NCI-H446 treated with DMSO at 0.1 percent for 48 hours (cell line): ENCODE measurements around the gene LRMDA.
"Not testable (repeated sequence)": the region's sequence is repeated elsewhere in the genome, so short reads cannot be mapped to it uniquely, and the experiment has no call there.

Source experiments
- DNase-seq: peaks from one replicate; lab custom pipeline; 2025; lab: John Stamatoyannopoulos, UW

LRMDA gene

DNA sequence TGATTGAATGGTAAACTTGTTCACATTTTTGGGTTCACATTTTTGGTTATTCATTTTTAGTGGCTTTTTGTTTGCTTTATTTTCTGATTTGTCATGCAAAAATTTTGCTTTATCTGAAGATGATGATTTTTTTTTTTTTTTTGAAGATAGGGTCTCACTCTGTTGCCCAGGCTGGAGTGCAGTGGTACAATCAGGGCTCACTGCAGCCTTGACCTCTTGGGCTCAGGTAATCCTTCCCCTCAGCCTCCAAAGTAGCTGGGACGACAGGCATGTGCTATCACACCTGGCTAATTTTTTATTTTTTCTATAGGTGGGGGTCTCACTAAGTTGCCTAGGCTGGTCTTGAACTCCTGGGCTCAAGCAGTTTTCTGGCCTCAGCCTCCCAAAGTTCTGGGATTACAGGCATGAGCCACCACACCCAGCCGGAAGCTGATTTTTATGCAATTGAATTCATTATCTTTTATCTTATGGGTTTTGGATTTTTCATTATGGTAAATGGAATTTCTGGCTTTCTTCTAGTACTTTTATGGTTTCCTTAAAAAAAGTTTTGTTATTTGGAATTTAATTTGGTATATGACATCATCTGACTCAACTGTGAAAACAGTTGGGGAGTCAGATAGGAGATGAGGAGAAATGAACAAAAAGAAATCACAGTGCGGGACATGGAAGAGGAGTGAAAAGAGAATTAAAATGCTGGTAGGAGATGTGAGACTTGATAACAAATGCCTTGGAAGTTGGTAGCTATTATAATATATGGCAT is 158.7 kb downstream of the LRMDA start:
- DNase-seq = no peak

DNA sequence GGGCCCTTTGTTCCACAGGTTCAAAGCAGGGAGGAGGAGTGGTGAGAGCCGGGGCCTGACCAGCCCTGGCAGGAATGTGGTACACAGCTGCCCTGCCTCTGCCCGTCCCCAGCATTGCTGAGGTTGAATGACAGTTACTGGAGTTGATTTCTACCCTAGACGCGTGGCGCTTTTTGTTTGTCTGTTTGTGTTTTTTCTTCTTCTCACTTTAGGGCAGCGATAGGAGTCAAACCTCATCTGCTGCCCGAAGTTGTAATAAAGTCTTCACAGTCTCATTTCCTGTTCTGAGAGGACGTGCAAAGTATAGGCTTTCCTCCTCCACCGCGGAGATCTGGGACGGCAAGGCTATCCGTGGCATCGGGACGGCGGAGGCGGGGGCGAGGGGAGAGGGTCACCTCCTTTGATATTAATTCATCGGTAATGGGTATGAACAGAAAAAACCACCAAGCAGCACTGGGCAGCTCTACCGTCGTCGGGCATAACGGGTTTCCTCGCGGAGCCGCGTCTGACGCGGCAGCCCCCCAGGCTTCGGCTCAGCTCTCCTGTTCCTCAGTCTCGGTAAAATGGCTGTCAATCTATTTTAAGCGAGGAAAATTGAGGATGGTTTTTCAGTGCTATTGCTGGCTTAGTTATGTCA is 160.8 kb downstream of the LRMDA start:
- DNase-seq = no peak

DNA sequence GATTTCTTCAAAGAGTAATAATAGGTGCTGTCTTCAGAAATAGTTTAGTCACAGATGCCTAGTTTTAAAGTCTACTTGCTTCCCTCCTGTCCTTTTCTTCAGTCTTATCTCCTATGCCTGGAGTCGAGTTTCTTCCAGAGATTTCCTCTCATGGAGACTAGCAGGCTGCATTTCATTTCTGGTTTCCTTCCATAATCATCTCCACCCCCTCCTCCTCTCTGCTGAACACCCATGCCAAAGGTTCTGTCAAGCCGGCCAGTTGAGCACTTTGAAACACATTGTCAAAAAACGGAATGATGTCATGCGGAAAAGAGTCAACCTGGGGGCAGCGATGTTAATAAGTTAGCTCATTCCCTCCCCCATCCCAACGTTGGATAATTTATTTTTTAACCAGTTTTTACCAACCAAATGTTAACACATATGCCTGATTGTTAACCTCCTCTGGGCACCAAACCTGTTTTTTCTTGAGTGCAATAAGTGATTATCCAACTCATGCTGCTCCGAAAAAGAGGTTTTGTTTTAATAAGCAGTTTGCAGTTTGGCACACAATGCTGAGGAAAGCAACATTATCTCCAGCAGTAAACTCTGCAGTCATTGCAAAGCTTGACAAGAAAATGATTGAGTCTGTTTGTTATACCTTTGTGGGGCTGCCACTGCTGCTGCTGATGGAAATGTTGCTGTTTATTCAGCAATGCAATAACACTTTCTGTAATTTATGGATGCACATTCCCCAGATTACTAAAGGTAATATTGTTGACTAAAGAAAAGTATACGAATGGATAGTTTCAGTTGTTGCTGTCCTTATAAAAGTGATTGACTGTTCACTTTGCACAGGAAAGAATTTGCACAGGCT is 161.6 kb downstream of the LRMDA start:
- no peak for DNase-seq

DNA sequence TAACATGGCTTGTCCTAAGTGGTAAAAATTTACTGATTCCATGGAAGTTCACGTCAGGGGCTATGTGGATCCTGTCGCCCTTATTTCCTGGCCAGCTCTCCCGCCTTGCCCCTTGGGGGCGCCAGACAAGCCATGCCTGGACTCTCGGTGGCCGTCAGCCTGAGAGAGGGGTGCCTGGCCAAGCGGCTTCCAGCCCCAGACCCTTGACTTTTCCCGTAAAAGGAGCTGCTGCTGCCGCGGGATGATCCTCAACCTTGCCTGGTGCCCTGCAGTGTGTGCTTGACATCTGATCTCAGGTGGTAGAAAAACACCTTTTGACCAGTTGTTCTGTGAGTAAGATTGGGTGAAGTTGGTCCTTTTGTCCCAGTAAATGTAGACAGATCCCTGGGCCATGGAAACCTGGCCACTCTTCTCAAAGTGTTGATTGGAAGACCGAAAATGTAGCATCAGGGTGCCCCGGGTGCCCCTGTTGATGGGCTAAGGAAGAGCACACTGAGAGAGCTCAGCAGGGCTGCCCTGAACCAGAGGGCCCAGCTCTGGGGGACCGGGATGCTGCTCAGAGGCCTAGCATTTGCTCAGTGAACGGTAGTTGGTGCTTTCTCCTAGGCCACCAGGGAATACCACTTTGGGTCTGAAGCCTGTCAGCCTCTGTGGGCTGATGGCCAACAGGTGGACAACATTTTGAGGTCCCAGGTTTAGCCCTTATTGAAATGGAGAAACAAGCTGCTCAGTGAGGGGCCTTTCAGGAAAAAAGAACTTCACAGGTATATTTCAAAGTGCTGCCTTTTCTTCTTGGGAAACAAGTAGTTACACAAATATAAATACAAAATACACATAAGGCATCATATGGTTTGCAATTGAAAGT is 162.5 kb downstream of the LRMDA start:
- no peak for DNase-seq

DNA sequence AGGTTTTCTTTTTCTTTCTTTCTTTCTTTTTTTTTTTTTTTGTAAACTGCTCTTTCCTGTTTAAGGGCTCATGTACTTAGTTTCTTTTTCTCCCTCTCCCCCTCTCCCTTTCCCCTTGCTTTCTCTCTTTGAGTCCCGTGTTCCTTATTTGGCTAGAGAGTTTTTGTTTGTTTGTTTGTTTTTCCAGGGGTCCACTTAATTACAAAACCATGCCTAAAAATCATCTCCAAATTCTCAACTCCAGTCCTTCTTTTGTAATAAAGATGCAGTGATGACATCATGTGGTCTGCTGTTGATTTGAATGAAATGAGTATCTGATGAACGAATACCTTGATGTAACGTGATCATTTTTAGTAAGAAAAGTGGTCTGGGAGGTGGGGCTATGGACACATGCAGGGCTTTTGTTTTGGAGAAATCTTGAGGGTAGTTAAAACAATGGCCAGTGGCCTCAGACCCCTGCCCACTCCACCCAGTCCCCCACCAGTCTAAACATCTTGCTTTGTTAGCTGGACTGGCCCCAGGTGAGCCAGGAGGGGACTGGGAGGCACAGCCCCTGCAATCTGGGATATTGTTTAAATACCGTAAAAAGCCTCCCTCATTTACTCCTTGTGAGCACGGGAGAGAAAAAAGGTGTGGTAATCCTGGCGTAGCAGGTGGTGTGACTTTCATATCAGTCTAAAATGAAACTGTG is 165.7 kb downstream of the LRMDA start:
- DNase-seq = no peak

DNA sequence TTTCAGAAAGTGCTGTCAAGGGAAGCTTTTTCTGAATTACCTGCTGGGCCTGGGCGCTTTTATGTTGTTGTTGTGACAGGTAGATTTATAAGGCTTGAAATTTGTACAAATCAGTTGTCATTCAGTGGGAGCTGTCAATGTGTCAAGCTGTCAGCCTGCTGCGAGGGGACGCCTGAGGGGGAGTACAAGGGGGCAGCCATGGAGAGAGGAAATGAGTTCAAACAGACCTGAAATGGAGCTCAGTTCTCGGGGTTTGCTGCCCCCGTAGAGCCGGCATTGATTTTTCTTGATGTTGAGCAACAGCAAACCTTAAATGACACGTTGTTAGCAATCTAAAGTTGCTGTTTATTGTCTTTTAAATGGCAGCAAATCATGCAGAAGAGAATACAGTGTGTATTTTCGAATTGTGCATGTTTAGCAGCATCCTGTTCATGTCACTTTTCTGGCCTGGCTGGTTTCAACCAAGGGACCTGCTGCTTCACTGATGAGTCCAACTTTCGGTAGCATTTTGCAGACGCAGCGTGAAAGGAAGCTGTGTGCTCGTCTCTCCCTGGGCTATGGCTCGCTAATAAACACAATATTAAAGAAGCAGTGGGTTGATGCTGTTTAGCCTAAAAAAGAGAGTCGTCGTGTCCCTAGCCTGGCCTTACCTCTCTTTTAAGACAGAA is 166.5 kb downstream of the LRMDA start:
- DNase-seq = no peak

DNA sequence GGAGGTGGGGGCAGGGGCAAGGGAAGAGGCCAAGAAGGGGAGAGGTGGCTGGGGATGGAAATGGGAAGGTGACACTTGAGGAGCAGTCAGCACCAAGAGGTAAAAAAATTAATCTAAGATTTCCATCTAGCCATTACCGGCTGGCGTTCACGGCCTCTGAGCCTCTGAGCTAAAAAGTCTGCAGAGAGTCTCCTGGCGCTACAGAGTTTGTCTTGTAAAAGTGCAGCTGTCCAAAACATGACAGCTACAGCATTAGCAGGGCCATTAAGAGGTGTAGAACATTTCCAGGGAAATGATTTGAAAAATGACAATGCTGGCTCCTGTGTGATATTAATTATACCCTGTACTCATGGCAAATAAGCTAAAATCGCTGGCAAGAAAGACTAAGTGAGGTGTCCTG is 167.6 kb downstream of the LRMDA start:
- DNase-seq = no peak

DNA sequence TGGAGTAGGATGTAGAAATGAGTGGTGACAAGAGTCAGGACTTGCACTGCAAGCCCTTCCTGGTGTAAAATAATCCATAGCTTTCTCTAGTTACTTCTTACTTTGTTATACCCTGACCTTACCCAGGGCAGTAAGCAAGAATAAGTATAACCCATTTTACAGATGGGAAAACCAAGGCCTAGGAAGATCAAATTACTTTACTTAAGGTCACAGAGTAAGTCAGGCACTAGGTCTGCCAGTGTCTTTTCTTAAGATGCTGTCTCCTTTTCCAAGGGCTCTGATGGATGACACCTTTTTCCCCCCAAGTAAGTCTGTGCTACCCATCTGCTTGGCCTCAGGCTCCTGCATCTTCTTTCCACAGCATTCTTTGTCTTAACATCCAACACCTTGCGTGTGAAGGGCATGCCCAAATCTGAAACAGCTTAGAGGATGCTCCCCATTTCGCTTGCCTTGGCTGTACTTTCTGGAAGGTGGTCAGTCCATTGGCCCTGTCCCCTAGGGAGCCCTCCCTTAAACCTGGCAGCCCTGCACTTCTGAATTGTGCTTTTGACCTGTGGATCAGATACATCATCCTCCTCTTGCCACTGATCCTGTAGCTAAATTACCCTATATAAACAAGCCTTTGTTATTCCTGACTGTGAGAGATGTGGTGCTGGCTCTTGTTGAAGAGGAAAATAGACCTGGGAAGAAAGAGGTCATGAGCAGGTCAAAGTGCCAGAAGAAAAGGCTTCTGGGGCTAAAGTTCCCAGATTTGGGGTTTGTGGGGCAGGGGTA is 168.6 kb downstream of the LRMDA start:
- no peak for DNase-seq

DNA sequence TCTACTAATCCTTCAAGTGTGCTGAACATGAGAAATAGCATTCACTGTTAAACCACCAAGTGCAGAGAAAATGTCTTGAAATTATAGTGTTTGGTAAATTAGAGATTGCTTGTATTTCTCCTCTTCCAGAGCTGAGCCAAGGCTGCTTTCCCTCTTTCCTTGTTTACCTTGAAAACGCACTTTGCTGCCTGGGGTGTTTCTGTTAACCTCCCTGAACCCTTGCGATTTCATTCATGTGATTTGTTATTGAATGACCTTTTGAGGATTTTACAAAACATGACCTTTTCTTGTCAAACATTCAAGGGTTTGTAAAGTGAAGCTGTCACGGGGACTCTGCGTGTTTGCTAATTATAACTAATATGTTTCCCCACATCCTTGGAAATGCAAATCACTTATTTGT is 169.4 kb downstream of the LRMDA start:
- DNase-seq = no peak

DNA sequence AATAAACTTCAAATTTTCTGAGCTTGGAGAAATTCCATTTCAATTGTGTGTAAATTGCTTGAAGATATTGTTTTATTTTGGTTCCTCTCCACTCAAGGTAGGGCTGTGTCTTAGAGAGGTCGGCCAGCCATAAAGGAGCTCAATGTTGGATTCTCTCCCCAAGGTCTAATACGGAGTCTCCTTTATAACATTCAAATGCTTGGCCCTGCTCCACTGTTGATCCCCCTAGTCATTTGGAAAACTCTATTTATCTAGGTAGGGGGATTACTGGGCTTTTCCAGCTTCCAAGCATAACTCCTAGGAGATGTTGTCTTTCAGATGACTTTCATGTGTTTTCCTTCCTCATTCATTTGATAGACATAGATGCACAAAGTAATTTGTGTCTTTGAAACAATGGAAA is 170.9 kb downstream of the LRMDA start:
- DNase-seq = no peak

DNA sequence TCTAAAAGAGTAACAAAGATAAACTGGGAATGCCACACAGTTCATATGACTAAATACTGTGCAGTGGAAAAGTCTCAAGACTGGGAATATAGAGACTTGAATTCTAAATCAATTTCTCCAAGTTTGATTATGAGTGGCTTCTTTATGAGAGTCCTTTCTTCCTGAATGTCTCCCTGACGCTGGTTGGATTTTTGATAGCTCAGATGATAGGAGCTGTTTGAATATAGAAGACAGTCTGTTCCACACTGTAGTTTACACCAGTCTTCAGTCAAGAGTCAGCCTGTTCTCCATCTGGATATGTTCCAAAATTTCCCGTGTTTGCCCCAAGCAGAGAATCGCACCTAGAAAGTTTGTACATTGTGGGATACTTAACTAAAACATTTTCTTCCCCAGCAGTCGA is 173.7 kb downstream of the LRMDA start:
- DNase-seq = no peak

DNA sequence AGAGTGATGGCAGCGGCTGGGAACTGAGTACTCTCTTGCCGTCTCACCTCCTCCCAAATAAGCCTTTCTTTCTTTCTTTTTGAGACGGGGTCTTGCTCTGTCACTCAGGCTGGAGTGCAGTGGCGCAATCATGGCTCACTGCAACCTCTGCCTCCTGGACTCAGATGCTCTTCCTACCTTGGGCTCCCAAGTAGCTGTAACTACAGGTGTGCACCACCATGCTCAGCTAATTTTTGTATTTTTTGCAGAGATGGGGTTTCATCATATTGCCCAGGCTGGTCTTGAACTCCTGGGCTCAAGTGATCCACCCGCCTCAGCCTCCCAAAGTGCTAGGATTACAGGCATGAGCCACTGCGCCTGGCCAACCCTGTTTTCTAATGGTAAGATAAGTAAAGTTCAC is 174.4 kb downstream of the LRMDA start:
- DNase-seq = not testable (repeated sequence)

DNA sequence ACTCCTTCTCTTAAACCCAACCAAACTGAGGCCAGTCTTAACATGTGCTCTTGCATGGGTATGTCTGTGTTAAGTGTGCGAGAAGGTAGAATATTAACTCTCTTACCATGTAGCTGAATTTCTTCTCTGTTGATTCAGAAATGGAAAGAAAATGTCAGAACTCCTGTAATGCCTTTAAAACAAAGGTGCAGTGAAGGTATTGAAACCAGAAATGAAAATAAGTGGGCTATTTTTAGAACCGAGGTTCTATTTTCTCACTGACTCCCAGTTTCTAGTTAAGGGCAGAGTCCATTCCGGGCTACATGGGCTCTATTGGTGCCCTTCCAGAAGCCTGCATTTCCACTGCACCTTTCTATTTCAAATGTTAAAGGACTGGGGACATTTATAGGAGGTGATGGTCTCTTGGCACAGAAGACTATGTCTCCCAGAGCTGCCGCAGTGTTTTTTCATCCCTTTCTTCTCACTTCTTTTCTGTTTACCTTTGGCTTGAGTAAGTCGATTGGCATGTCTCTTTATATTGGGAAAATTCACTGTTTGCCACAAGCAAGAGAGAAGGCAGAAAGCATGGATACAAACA is 174.9 kb downstream of the LRMDA start:
- DNase-seq = no peak

DNA sequence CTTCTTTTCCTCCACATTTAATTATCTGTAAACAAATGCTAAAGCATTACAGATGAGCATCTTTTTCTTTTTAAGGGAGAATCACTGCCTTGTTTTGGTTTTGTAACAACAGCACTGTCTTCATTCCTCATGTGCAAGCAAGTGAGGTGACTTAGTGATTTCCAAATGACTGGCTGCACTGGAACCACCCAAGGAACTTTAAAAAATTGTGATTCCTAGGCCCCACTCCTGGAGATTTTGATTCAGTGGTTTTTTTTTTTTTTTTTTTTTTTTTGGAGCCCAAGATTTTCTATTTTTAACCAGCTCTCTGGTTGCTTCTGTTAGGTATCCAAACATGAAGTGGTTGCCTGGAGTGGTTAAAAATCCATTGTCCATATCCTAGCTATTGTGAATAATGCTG is 176.2 kb downstream of the LRMDA start:
- no peak for DNase-seq

DNA sequence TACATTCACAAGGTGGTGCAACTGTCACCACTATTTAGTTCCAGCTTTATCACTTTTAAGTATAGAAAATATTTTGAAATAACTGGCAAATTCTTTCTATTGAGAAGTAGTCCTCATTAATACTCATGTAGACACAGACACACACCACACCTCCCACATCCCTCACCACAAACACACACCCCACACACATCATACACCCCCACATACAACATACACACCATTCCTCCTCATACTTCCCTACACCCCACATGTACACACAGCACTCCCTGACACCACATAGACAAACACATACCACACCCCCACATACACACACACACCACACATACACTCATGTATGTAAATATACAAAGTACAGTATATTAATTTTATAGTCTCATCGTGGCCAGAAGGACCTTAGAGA is 178.8 kb downstream of the LRMDA start:
- no peak for DNase-seq

DNA sequence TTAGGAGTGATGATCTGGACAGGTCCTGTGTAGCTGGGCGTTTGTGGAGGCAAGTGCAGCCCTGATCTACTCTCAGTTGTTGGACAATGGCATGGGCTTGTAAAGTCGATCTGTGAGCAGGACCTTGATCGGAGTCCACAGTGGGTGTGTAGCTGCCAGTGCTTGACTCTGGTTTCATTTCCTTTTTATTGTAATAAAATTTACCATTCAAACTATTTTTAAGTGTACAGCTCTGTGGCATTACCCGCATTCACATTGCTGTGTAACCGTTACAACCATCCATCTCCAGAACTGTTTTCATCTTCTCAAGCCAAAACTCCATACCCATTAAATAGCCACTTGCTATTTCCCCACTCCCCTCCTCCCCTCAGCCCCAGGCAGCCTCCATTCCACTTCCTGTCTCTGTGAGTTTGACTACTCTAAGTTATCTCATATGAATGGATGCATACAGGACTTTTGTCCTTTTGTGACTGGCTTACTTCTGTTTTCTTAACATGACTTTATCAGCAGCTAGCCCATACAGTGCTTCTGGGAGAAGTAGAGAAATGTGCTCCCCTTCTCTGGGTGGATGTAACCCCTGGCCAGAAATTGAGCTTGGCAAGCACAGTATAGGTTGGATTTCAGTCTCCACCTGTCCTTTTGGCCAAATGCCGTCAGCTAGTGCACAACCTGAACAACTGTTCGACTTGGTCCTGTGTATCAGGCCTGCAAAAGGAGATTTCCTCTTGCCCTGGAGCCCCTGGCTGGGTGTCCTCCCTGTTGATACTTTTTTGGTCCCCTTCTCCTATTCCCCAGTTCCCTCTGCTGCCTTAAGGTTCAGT is 180.0 kb downstream of the LRMDA start:
- no peak for DNase-seq

DNA sequence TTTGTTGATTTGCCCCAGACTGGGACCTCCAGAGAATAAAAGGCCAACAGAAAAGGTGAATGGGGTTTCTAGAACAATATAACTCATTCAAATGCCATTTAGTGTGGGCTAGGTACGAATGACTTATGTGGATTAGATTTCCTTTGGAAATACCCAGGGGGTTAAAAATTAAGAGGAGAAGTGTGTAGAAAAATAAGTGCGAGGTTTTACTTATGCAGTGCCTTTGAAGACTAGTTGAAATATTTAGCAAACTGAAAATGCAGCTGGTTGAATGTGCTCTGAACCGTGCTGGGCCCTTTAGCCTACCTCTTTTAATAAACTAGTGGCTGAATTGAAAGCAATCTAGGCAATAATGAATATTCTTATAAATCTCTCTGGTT is 180.6 kb downstream of the LRMDA start:
- no peak for DNase-seq

DNA sequence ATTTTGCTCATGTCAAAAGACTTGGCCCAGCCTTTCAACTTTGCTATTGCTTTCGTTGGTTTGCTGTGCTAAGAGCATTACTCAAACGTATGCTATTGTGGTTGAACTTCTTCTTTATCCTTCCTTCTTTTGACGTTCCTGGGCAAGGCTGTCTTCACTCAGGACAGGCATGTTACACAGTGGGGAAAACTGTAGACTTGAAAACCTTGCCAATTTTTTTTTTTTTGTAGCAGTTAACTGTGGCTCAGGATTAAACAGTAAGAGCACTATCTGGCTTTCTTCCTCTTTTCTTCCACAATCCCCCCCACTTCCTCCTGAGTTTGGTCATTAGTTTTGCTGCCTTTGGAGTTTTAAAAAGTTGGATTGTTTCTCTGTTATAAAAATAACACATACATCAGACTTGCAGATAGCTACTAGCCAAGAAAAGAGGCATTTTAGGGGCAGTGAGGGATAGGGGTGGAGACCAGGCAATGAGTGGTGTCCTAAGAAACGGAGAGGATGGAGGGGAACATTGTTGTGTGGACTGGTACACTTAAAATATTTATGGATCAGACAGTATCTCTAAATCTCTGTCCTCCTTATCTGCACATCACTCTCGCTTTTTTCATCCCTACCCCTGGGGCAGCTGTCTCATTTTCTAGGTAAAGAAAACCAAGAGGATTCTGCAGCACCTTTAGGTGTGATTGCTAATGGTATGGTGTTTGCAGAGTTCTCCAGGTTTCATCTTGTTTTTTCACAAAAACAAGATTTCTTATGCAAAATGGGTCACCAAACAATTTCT is 181.7 kb downstream of the LRMDA start:
- no peak for DNase-seq
